Measurements from ENCODE around the gene C16orf90.
"Not testable (repeated sequence)": the region's sequence is repeated elsewhere in the genome, so short reads cannot be mapped to it uniquely, and the experiment has no call there.

Gene C16orf90

DNA sequence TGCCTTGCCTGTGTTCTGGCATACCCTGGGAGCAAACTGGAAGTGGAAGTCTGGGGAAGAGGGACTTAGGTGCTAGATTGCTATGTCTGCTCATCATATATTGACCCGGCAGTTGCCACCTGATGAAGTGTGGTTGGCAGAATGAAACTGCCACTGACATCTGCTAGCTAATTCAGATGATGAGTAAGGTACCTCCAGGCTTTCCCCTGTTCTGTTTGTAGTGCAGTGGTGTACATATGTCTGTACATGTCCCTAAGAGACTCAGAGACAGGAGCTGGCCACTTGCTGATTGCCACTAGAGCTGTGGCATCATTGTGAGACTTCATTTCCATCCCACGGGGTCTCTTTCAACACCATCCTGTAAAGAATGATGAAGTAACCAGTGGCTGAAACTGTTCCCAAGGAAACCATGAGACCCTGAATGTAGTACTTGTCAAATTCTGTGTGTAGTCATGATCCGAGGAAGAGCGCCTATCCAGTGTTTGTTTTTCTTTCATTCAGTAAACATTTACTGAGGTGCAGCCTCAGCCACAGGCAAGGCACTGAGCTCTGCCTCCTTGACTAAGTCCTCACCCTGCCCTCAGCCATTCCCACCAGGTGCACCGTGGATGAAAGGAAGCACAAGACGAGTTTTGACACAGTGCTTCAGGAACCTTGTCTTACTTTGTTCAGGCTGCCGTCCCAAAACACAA lies 18.7 kb upstream of the C16orf90 start:
- no peak for DNase-seq (ENCODE audit: low read depth in 2 of 2)

DNA sequence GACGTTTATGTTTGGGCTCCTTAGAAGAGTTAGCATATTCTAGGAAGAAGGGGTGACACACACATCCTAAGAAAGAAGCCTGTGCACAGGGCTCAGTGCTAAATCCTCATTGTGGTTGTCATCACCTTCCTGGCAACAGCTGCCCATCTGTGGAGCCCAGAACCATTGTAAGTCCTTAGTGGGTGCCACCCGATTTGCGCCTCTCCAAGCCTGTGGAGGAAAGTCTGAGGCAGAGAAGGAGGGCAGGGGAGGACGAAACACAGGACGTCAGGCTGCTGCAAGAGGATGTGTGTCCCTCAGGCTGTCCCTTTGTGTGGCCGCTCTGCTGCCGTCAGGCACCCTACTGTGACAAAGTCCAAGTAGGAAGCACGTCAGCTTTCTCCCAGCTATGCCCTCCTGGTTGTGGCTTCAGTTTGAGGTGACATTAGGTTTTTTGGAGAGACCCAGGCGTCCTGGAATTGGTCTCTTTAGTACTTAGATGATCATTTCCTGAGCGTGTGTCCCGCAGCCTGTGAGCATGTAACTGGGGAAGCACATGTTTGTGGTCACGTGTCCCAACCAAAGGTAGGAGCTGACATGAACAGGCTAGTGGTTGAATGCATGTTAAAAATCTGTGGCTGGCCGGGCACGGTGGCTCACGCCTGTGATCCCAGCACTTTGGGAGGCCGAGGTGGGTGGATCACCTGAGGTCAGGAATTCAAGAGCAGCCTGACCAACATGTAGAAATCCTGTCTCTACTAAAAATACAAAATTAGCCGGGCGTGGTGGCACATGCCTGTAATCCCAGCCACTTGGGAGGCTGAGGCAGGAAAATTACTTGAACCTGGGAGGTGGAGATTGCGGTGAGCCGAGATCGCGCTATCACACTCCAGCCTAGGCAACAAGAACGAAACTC lies 16.2 kb upstream of the C16orf90 start:
- no peak for DNase-seq (ENCODE audit: low read depth in 2 of 2)

DNA sequence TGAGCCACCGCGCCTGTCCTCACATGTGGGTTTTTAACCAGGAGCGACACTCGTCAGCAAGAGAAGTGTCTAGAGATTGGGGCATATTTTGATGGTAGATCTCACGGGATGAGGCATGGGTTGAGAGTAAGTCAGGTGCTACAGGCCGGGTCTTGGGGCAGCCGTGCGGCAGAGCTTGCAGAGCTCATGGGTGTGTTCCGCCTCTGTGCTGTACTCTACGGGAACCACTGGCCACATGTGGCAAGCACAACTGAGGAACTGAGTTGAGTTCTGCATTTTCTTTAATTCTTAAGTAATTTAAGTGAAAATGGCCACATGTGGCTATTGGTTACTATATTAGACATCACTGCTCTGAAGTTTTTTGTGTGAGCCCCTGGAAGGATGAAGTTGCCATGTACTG lies 15.1 kb upstream of the C16orf90 start:
- no peak for DNase-seq (ENCODE audit: low read depth in 2 of 2)

DNA sequence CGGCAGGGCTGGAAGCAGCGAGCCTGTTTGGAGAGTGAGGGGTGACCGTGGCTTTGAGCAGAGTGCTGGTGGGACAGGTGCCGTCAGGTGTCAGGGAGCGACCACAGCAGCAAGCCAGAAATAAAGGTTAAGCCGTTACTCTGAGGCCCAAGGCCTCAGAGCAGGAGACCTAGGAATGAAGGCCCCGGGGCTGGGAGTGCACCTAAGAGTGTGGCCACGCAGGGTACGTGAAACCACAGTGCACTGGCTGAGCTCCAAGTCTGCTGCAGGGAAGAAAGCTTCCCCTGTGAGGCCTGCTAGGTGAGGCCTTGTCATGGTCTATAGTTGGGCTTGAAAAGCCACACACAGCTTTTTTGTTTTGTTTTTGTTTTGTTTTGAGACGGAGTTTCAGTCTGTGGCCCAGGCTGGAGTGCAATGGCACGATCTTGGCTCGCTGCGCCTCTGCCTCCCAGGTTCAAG lies 14.2 kb upstream of the C16orf90 start:
- DNase-seq (ENCODE audit: low read depth in 2 of 2), result peak; percentile 30 to 40

DNA sequence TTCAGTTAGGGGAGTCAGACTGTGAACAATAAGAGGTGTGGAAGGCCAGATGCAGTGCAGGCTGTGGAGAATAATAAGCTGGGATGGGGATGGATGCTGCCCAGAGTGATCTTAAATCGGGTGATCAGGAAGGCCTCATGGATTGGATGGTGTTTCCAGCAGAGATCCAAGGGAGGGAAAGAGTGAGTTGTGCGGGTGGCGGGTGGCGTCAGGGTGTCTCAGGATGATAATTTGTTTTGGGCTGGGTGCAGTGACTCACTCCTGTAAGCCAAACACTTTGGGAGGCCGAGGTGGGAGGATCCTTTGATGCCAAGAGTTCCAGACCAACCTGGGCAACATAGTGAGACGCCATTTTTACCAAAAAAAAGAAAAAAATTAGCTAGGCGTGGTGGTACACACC lies 13.4 kb upstream of the C16orf90 start:
- DNase-seq (ENCODE audit: low read depth in 2 of 2), result no peak

DNA sequence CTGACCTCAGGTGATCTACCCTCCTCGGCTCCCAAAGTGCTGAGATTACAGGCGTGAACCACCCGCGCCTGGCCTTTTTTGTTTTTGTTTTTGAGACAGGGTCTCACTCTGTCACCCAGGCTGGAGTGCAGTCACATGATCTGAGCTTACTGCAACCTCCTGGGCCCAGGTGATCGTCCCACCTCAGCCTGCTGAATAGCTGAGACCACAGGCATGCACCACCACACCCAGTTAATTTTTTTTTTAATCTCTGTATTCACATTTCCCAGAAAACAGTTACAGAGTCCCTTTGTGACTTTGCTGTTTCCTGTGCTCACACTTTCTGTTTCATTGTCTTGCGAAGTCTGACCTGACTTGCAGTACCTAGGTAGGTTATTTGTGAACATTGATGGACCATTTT lies 8.2 kb upstream of the C16orf90 start:
- DNase-seq (ENCODE audit: low read depth in 2 of 2), result peak; percentile 23

DNA sequence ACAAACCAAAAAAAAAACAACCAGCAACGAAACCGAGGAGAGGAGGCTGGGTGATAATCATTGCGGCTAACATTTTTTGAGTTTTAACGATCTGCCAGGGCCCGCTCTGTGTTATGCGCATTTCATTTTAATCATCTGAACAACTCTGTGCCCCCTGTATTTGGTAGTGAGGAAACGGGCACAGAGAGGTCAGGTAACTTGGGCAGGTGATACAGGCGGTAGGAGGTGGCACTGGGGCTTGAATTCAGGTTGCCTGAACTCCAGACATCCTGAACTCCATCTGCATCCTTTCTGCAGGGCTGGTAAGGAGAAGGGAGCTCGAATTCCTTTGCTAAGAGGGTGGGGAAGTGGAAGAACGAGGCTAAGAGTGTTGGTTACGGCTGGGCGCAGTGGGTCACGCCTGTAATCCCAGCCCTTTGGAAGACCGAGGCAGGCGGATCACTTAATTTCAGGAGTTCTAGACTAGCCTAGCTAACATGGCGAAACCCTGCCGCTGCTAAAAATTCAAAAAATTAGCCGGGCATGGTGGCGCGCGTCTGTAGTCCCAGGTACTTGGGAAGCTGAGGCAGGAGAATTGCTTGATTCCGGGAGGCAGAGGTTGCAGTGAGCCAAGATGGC lies 6.6 kb upstream of the C16orf90 start:
- no peak for DNase-seq (ENCODE audit: low read depth in 2 of 2)

DNA sequence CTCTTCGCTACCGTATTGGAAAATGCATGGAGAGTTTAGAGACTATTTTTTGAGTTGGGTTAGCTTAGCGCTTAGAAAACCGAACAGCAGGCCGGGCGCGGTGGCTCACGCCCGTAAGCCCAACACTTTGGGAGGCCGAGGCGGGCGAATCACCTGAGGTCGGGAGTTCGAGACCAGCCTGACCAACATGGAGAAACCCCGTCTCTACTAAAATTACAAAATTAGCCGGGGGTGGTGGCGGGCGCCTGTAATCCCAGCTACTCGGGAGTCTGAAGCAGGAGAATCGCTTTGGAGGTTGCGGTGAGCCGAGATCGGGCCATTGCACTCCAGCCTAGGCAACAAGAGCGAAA lies 6.1 kb upstream of the C16orf90 start:
- not testable (repeated sequence) for DNase-seq (ENCODE audit: low read depth in 2 of 2)

DNA sequence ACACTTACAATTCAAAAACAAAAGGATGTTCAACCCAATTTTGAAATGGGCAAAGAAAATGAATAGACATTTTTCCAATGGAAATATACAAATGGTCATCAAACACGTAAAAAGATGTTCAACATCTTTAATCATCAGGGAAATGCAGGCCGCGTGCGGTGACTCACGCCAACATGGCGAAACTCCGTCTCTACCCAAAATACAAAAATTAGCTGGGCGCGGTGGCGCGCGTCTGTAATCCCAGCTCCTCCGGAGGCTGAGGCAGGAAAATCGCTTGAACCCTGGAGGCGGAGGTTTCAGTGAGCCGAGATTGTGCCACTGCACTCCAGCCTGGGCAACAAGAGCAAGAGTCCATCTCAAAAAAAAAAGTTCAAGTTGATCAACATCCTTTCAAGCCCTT lies 3.7 kb upstream of the C16orf90 start:
- no peak for DNase-seq (ENCODE audit: low read depth in 2 of 2)

DNA sequence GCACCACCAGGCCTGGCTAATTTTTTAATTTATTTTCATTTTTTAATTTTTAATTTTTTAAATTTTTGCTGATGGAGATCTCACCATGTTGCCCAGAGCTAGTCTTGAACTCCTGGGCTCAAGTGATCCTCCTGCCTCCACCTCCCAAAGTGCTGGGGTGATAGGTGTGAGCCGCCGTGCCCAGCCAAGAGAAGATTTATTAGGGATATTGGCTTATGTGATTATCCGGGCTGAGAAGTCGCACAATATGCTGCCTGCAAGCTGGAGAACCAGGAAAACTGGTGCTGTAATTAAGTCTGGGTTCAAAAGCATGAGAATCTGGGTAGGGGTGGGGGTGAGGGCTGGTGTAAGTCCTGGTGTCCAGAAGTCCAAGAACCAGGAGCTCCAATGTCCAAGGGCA lies 2.5 kb upstream of the C16orf90 start:
- no peak for DNase-seq (ENCODE audit: low read depth in 2 of 2)

DNA sequence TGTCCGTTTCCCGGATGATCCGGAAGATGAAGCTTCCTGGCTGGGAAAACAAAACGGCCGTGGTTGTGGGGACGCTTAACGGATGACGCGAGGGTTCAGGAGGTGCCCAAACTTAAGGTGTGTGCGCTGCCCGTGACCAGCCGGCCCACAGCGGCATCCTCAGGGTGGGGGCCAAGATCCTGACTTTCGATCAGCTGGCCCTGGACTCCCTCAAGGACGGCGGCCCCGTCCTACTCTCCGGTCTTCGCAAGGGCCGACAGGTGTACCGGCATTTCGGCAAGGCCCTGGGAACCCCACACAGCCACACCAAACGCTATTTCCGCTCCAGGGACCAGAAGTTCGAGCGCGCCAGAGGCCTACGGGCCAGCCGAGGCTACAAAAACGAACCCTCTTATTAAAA lies 1.1 kb upstream of the C16orf90 start:
- DNase-seq (ENCODE audit: low read depth in 2 of 2), result no peak

DNA sequence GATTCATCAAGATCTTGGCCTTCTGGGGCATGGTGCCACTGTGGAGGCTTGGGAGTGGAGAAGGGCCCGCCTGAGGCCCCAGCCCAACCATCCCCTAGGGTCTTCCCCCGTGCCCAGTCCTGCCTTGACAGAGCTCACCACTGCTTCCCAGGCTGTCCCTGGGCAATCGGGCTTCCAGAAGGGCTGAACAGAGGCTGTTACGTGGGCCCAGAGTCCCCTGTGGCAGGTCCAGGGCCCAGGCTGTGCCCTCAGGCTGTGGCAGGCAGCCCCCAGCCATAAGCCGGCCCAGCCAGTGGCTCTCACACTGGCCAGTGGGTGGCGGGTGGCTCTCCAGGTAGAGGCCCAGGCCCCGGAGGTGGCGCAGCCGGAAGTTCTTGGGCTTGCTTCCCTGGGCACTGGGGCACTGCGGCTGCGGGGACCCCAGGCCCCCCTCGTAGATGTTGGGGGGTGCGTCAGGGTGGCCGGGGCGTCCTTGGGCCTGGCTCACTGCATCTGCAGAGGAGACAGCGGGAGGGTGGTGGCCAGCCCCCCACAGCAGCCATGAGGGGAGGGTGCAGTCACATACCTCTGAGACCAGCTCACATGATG lies 809 bp downstream of the C16orf90 start:
- no peak for DNase-seq (ENCODE audit: low read depth in 2 of 2)

DNA sequence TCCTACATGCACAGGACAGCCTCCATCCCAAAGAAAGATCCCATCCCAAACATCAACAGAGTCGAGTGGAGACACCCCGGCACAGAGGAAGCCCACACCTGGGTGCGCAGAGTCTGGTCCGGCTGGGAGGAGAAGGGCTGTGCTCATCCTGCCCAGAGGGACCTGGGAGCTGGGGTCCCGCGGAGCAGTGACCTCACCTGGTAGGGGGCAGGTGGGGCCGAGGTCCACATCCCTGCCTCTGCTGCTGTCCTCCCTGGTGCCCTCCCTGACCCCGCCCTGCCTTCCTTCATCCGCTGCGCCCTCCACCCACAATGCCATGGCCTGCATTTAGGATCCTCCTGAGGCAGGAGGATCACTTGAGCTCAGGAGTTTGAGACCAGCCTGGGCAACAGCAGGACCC lies 2.9 kb downstream of the C16orf90 start:
- DNase-seq (ENCODE audit: low read depth in 2 of 2), result no peak

DNA sequence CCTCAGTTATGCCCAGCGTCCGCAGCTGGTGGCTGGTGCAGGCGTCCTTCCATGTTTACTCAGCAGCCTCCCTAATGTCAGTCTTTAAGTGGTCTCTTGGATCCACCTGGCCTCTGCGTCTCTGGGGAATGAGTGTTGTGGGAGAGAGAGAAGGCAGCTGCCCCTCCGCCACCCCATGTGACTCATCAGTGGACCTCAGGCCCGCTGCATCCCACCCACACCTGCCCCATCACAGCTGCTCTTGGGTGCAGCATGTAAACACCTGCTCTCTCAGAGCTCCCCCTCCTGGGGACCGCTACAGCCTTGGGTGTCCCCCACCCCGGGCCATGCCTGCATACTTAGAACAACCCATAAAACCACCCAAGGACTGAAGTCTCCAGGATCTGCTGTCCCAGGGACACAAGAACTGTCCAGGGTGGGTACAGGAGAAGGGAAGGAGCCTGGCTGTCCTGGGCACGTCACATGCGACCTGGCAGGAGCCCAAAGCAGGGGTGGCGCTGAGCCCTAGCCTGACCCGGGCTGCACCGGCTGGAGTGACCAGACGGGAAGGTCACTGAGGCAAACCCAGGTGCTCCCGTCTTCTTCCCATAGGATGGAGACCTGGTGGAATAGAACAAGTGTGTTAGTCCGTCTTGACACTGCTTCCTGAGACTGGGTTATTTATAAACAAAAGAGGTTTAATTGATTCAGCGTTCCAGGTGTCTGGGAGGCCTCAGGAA lies 4.2 kb downstream of the C16orf90 start:
- DNase-seq (ENCODE audit: low read depth in 2 of 2), result no peak

DNA sequence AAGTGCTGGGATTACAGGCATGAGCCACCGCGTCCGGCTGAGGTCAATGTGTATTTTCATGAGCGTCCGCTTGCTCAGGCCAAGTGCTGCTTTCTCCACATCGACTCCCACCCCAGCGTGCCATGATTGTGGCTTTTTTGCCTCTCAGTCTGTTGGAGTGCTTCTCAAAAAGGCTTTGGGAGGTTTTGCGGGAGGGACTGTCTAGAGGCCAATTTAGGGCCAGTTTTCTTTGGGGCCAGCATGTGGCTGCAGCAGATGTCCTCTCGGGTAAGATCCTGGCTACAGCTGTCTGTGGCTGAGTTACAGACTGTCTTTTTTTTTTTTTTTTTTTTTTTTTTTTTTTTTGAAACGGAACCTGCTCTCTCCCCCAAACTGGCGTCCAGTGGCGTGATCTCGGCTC lies 6.5 kb downstream of the C16orf90 start:
- DNase-seq (ENCODE audit: low read depth in 2 of 2), result no peak

DNA sequence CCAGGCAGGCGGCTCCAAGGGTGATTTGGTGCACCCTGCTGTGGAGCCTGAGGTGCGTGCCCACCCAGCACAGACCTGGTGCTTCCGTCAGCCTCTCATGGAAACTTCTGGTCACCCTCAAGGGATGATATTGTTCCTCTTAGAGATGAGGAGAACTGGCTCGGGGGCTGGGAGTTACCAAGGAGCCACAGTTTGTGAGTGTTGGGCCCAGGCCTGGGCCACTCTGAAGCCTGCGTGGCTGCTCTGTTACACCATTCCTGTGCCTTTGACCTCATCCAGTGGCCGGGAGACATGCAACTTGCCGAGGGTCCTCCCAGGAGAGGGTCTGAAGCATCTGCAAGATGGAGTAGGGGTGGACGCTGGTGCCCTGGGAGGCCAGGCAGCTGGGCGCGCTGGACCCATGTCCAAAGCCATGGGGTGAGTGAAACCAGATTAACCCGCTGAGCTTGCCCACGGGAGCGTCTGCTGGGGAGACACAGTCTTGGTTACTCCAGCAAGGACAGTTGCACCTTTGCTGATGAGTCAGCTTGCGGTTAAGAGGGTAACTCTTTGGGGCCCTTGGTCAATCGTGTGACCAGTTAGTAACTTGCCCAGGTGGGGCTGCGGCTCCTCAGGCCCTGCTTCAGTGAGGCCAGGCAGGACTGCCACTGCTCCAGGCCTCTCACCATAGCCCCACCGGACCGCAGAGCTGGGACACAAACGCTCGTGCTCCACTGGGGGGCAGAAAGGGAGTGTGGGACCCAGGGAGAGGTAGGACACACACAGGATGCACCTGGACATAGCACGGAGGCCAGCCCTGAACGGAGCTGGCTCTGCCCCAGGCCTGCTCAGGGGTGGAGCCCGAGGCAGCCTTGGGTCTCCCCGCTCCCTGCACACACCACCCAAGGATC lies 7.5 kb downstream of the C16orf90 start:
- no peak for DNase-seq (ENCODE audit: low read depth in 2 of 2)

DNA sequence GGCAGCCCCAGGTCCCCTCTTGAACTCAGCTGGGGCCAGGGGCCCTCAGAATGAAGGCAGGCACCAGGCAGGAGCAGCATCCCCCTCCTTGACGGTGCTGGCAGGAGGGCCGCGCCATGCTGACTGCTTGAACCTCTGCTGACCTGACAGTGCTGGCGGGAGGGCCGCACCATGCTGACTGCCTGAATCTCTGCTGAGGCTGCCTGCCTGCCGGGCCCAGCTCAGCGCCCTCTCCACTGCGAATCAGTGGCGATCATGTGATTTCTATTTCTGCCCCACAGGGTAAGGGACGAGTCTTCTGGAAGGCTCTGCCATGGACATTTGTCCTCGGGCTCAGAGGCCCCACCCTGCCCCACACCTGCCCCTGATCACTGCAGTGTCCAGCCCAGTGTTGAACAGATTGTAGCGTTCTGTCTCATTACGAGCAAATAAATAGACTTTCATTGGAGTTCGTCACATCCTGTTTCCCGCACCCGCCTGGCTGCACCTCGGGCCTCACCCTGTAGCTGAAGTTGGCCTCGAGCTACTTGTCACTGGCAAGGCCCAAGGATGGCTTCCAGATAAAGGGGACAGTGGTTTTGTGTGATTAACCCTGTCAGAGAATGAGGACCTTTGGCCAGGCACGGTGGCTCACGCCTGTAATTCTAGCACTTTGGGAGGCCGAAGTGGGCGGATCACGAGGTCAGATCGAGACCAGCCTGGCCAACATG lies 8.6 kb downstream of the C16orf90 start:
- no peak for DNase-seq (ENCODE audit: low read depth in 2 of 2)

DNA sequence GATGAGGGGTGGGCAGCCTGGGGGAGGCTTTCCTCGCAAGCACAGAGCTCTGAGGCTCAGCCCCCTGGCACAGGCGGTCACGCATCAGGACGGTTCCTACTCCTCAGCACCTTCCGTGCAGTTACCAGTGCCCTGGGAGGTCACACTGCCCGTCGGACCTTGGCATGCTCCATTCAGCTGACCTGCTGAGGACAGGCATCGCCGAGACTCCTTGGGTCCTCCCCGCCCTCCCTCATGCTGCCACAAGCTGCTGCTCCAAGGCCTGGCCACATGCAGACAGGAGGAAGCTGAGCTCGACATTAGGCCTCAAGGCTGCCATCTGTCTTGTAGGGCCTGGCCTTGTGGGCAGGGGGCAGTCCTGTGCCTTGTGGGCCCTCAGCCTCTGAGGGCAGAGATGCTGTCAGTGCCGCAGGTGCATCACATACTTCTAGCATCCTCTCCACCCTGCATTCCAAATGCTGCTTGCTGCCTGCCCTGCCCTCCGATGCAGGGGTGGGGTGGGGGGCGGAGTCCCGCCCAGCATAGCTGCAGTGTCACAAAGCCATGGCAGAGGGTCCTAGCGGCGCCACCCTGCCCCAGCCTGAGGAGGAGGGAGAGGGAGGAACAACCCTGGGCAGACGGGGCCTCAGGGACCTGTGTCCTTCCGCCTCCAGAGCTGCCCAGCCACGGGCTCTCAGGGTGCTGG lies 9.3 kb downstream of the C16orf90 start:
- no peak for DNase-seq (ENCODE audit: low read depth in 2 of 2)

DNA sequence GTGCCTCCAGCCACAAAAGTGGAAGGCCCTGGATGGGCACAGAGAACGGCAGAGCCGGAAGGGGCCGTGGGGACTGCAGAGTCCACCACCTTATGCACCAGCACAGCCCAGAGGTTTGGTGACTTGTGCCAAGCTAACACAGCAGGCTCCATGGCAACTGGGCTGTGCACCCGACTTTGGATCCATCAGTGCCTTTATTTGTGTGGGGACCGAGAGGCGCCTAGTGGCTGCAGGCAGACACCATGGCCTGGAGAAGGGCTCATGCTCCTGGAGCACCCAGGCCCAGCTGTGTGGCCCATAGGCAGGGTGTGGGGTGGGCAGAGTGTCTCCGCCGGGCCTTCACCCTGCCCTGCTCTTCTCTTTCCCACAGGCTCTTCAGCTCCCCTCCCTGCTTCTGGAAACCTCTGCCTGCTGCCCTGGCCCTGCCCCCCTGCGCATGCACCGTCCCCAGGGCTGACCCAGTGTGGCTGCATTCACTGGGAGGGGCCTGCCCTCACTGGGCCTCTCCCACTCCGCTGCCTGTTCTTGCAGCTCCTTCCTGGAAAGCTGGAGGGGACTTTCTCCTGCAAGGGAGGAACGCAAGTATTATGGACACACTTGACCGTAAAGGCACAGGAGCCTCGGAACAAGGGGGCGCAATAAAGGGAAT lies 10.1 kb downstream of the C16orf90 start:
- DNase-seq (ENCODE audit: low read depth in 2 of 2), result no peak

Data from stimulated activated CD4-positive, alpha-beta T cell treated with anti-CD3 and anti-CD28 coated beads, Interleukin-1b, Interleukin-23, amount 100 ng/mL, for 4 hours (primary cell).